MM.1S (cell line): Measurements from ENCODE around the gene LOXL1.

Experiments used
- DNase-seq: peaks from one replicate; pipeline ENCODE4 v3.0.0-alpha.2; 2015
- H2AFZ ChIP-seq: fragments of 300-600 bp; sonication (generic); 2 replicates; pipeline ENCODE4 v1.6.0; 2016; ENCODE audit warnings: antibody characterized with exemption, low read length
- H3F3A ChIP-seq: fragments of 300-600 bp; sonication (generic); 2 replicates; pipeline ENCODE4 v1.6.1; 2016; ENCODE audit warnings: mild to moderate bottlenecking, antibody characterized with exemption, low read length, moderate library complexity, mixed read lengths; ENCODE audit not compliant: insufficient read depth
- H3K27ac ChIP-seq: fragments of 300-600 bp; sonication (generic); 2 replicates; pipeline ENCODE4 v1.5.1; 2016; ENCODE audit warnings: mild to moderate bottlenecking, low read length
- H3K27me3 ChIP-seq: fragments of 300-600 bp; sonication (generic); replicated peaks from 2 replicates; pipeline ENCODE4 v1.6.0; 2016; ENCODE audit warnings: low read length; ENCODE audit not compliant: insufficient read depth
- H3K36me3 ChIP-seq: fragments of 300-600 bp; sonication (generic); replicated peaks from 2 replicates; pipeline ENCODE4 v1.6.1; 2016; ENCODE audit warnings: mild to moderate bottlenecking, low read length, mixed read lengths; ENCODE audit not compliant: insufficient read depth
- H3K4me1 ChIP-seq: fragments of 300-600 bp; sonication (generic); 2 replicates; pipeline ENCODE4 v1.6.1; 2016; ENCODE audit warnings: low read length, mixed read lengths
- H3K4me2 ChIP-seq: fragments of 300-600 bp; sonication (generic); 2 replicates; pipeline ENCODE4 v1.6.0; 2016; ENCODE audit warnings: low read depth, low read length
- H3K4me3 ChIP-seq: fragments of 300-600 bp; sonication (generic); 2 replicates; pipeline ENCODE4 v1.5.1; 2016; ENCODE audit warnings: low read length, mixed read lengths
- H3K79me2 ChIP-seq: fragments of 300-600 bp; sonication (generic); 2 replicates; pipeline ENCODE4 v1.6.1; 2016; ENCODE audit warnings: mixed run types, low read length, mixed read lengths
- H3K9ac ChIP-seq: fragments of 300-600 bp; sonication (generic); 2 replicates; pipeline ENCODE4 v1.6.1; 2016; ENCODE audit warnings: low read length, mixed read lengths
- H3K9me2 ChIP-seq: fragments of 300-600 bp; sonication (generic); replicated peaks from 2 replicates; pipeline ENCODE4 v1.6.1; 2016; ENCODE audit warnings: mild to moderate bottlenecking, low read length, mixed read lengths; ENCODE audit not compliant: insufficient read depth
- H3K9me3 ChIP-seq: fragments of 300-600 bp; sonication (generic); replicated peaks from 2 replicates; pipeline ENCODE4 v1.6.1; 2016; ENCODE audit warnings: mild to moderate bottlenecking, low read length, mixed read lengths; ENCODE audit not compliant: insufficient read depth
- H4K20me1 ChIP-seq: fragments of 300-600 bp; sonication (generic); 2 replicates; pipeline ENCODE4 v1.6.1; 2016; ENCODE audit warnings: mild to moderate bottlenecking, low read length, moderate library complexity, mixed read lengths; ENCODE audit not compliant: insufficient read depth
- EZH2 ChIP-seq: fragments of 300-600 bp; sonication (generic); optimal IDR thresholded peaks from 2 replicates; pipeline ENCODE3; 2017; ENCODE audit warnings: low read depth, mild to moderate bottlenecking, antibody characterized with exemption, low read length, mixed read lengths
- EZH2phosphoT487 ChIP-seq: fragments of 300-600 bp; sonication (generic); IDR thresholded peaks from 2 replicates; pipeline ENCODE4 v1.6.1; 2018; ENCODE audit warnings: antibody characterized with exemption, low read length
- TF ChIP-seq, protein P1 (sequence below): fragments of 300-600 bp; sonication (generic); IDR thresholded peaks from 2 replicates; pipeline ENCODE4 v1.5.1; 2016; ENCODE audit warnings: antibody characterized with exemption, low read length, mixed read lengths

The LOXL1 gene

GRCh38 chr15:73922186-73923151, 3.8 kb upstream of the LOXL1 start:
- Histone ChIP-seq H3K27ac (no peak overlapping the region), H2AFZ (no peak overlapping the region), H3K4me1 (no peaks in the 10 kb centered on the region)

DNA sequence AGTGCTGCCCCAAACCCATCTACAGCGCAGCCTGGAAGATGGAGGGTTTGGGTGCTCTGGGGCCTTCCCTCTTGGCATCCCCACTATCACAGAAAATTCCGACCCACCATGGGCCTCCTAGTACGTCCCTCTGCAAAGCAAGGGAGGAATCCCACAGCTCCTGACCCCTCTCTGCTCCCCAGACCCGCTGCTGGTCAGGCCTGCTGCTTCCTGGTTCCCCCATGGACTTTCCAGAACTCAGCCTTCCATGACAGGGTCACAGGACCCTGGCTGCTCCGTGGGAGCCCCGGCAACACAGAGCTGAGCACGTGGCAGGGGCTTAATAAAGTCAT, 3.1 kb upstream of the LOXL1 start:
- H3K4me3 ChIP-seq, result no peak overlapping the region
- no peaks in the 10 kb centered on the region for H3K36me3 ChIP-seq
- H3K79me2 ChIP-seq, result no peaks in the 10 kb centered on the region
- H3K27ac ChIP-seq, result no peak overlapping the region
- DNase-seq, result no peak
- TF ChIP-seq EZH2phosphoT487 (no peak), EZH2 (no peak)
- TF ChIP-seq, protein P1, sequence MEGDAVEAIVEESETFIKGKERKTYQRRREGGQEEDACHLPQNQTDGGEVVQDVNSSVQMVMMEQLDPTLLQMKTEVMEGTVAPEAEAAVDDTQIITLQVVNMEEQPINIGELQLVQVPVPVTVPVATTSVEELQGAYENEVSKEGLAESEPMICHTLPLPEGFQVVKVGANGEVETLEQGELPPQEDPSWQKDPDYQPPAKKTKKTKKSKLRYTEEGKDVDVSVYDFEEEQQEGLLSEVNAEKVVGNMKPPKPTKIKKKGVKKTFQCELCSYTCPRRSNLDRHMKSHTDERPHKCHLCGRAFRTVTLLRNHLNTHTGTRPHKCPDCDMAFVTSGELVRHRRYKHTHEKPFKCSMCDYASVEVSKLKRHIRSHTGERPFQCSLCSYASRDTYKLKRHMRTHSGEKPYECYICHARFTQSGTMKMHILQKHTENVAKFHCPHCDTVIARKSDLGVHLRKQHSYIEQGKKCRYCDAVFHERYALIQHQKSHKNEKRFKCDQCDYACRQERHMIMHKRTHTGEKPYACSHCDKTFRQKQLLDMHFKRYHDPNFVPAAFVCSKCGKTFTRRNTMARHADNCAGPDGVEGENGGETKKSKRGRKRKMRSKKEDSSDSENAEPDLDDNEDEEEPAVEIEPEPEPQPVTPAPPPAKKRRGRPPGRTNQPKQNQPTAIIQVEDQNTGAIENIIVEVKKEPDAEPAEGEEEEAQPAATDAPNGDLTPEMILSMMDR, result no peak
- no peaks in the 10 kb centered on the region for H3K9me3 ChIP-seq
- H3F3A ChIP-seq, result no peaks in the 10 kb centered on the region
- no peaks in the 10 kb centered on the region for H3K9me2 ChIP-seq
- H2AFZ ChIP-seq, result no peak overlapping the region
- H4K20me1 ChIP-seq, result no peaks in the 10 kb centered on the region
- H3K27me3 ChIP-seq, result peaks cover 30% of the 10 kb centered on the region
- no peak overlapping the region for H3K9ac ChIP-seq
- no peak overlapping the region for H3K4me2 ChIP-seq
- H3K4me1 ChIP-seq, result no peaks in the 10 kb centered on the region

More at GRCh38 chr15:73922186-73923151, 3.8 kb upstream of the LOXL1 start:
- Histone ChIP-seq H3K4me2 (no peak overlapping the region), H3K9me3 (no peaks in the 10 kb centered on the region), H3K79me2 (no peaks in the 10 kb centered on the region), H3F3A (no peaks in the 10 kb centered on the region), H4K20me1 (no peaks in the 10 kb centered on the region), H3K27me3 (peaks cover 27% of the 10 kb centered on the region), H3K36me3 (no peaks in the 10 kb centered on the region), H3K9me2 (no peaks in the 10 kb centered on the region), H3K4me3 (no peak overlapping the region), H3K9ac (no peak overlapping the region)
- no peak for DNase-seq
- TF ChIP-seq EZH2 (no peak), EZH2phosphoT487 (no peak)
- TF ChIP-seq, protein P1, result no peak

DNA sequence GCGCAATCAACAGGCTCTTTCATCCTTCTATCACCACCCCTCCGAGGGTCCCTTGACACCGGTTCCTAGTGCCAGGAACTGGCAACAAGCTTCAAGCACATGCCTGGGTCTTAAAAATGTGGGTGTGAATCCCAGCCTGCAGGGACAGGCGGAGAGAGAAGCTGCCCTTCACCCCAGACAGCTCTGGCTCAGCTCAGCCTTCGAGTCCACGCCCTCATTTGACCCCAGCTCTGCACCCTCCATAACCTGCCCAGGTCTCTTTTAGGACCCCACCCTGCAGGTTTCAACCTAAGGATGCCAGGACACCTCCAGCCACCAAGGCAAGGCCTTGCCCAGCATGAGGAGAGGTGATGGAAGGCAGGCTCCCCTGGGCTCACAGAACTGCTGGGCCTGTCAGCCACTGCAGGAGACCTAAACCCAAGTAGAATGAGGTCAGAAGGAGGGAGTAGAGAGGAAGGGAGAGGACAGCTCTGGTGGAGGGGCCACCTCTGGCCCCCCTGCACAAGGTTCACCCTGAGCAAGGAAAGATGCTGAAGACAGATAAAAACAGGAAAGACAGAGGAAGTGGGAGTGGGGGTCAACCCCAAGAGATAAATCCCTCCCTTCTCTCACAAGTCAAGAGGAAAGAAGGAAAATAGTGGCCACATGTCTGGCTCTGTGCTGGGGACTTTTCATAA, 2.6 kb upstream of the LOXL1 start:
- H3K79me2 ChIP-seq, result no peaks in the 10 kb centered on the region
- H3K27ac ChIP-seq, result no peak overlapping the region
- H3K4me3 ChIP-seq, result no peak overlapping the region
- no peaks in the 10 kb centered on the region for H3K9me2 ChIP-seq
- H3K36me3 ChIP-seq, result no peaks in the 10 kb centered on the region
- no peaks in the 10 kb centered on the region for H3F3A ChIP-seq
- H2AFZ ChIP-seq, result no peak overlapping the region
- H3K27me3 ChIP-seq, result peaks cover 34% of the 10 kb centered on the region
- no peaks in the 10 kb centered on the region for H3K4me1 ChIP-seq
- H3K9ac ChIP-seq, result no peak overlapping the region
- no peaks in the 10 kb centered on the region for H3K9me3 ChIP-seq
- no peak overlapping the region for H3K4me2 ChIP-seq
- no peaks in the 10 kb centered on the region for H4K20me1 ChIP-seq
- no peak for DNase-seq
- TF ChIP-seq EZH2phosphoT487 (no peak), EZH2 (no peak)
- TF ChIP-seq, protein P1, result no peak
